ES-I3 (cell line): Measurements from ENCODE around the gene TARDBP.
"Not testable (repeated sequence)": the region's sequence is repeated elsewhere in the genome, so short reads cannot be mapped to it uniquely, and the experiment has no call there.

Experiments used
- H3K36me3 ChIP-seq: 2 replicates; pipeline ENCODE4 v1.6.1; 2013; ENCODE audit warnings: mild to moderate bottlenecking, low read length, control low read depth, moderate library complexity; ENCODE audit not compliant: insufficient read depth
- H3K4me1 ChIP-seq: 2 replicates; pipeline ENCODE4 v1.6.1; 2013; ENCODE audit warnings: mild to moderate bottlenecking, control low read depth, low read length; ENCODE audit not compliant: insufficient read depth
- H3K9ac ChIP-seq: 2 replicates; pipeline ENCODE4 v1.6.1; 2013; ENCODE audit warnings: low read depth, mild to moderate bottlenecking, low read length, moderate library complexity
- H3K9me3 ChIP-seq: 2 replicates; pipeline ENCODE4 v1.6.1; 2013; ENCODE audit warnings: mild to moderate bottlenecking, low read length, moderate library complexity; ENCODE audit not compliant: control insufficient read depth, insufficient read depth

The TARDBP gene

GRCh38 chr1:11042065-11042464 lies 29.6 kb downstream of the TARDBP start:
- Histone ChIP-seq H3K9me3 (no peaks in the 10 kb centered on the region), H3K4me1 (no peaks in the 10 kb centered on the region; the same call in 1 of the 2 replicates), H3K36me3 (no peaks in the 10 kb centered on the region), H3K9ac (no peak overlapping the region)

- Histone ChIP-seq H3K36me3 (no peaks in the 10 kb centered on the region), H3K4me1 (no peaks in the 10 kb centered on the region; the same call in 1 of the 2 replicates), H3K9ac (no peak overlapping the region), H3K9me3 (no peaks in the 10 kb centered on the region)
Measured at GRCh38 chr1:11042995-11043874, 30.8 kb downstream of the TARDBP start.

- H3K9ac ChIP-seq: no peak overlapping the region
- H3K4me1 ChIP-seq: no peaks in the 10 kb centered on the region; the same call in 1 of the 2 replicates
- no peaks in the 10 kb centered on the region for H3K36me3 ChIP-seq
- H3K9me3 ChIP-seq: no peaks in the 10 kb centered on the region
Measured at GRCh38 chr1:11044086-11044848, 31.8 kb downstream of the TARDBP start.

GRCh38 chr1:11044849-11045427 lies 32.5 kb downstream of the TARDBP start:
- Histone ChIP-seq H3K4me1 (no peaks in the 10 kb centered on the region; the same call in 1 of the 2 replicates), H3K9ac (no peak overlapping the region), H3K36me3 (no peaks in the 10 kb centered on the region), H3K9me3 (no peaks in the 10 kb centered on the region)

- H3K36me3 ChIP-seq: no peaks in the 10 kb centered on the region
- no peaks in the 10 kb centered on the region for H3K9me3 ChIP-seq
- H3K9ac ChIP-seq: peak overlapping the region; percentile 35; the same call in 1 of the 2 replicates
- no peaks in the 10 kb centered on the region; the same call in 1 of the 2 replicates for H3K4me1 ChIP-seq
Measured at GRCh38 chr1:11045428-11046269, 33.2 kb downstream of the TARDBP start.

- Histone ChIP-seq H3K4me1 (no peaks in the 10 kb centered on the region; the same call in 1 of the 2 replicates), H3K36me3 (no peaks in the 10 kb centered on the region), H3K9me3 (no peaks in the 10 kb centered on the region), H3K9ac (no peak overlapping the region)
Measured at GRCh38 chr1:11046270-11046566, 33.8 kb downstream of the TARDBP start.

GRCh38 chr1:11046625-11047365 lies 34.3 kb downstream of the TARDBP start, which contains the start of gene MASP2:
MASP2 (minus strand) TSS chr1:11047239; CDS start chr1:11047207, 32 bp downstream.
- no peaks in the 10 kb centered on the region for H3K36me3 ChIP-seq
- H3K9me3 ChIP-seq: no peaks in the 10 kb centered on the region
- peaks cover 1% of the 10 kb centered on the region; the same call in 1 of the 2 replicates for H3K4me1 ChIP-seq
- H3K9ac ChIP-seq: no peak within 1 kb of the TSS

- not testable (repeated sequence) for H3K9me3 ChIP-seq, H3K9ac ChIP-seq, H3K36me3 ChIP-seq
- H3K4me1 ChIP-seq: peaks cover 13% of the 10 kb centered on the region; the same call in 1 of the 2 replicates
Measured at GRCh38 chr1:11051121-11051520, 38.7 kb downstream of the TARDBP start.

GRCh38 chr1:11051781-11052511 lies 39.5 kb downstream of the TARDBP start:
- Histone ChIP-seq H3K9me3 (no peaks in the 10 kb centered on the region), H3K4me1 (peaks cover 13% of the 10 kb centered on the region; the same call in 1 of the 2 replicates), H3K9ac (no peak overlapping the region), H3K36me3 (no peaks in the 10 kb centered on the region)

- Histone ChIP-seq H3K9me3 (no peaks in the 10 kb centered on the region), H3K9ac (no peak overlapping the region), H3K4me1 (peaks cover 13% of the 10 kb centered on the region; the same call in 1 of the 2 replicates), H3K36me3 (no peaks in the 10 kb centered on the region)
Measured at GRCh38 chr1:11052839-11053757, 40.6 kb downstream of the TARDBP start.

- Histone ChIP-seq H3K36me3 (no peaks in the 10 kb centered on the region), H3K4me1 (peaks cover 13% of the 10 kb centered on the region; the same call in 1 of the 2 replicates), H3K9ac (no peak overlapping the region), H3K9me3 (no peaks in the 10 kb centered on the region)
Measured at GRCh38 chr1:11053758-11054137, 41.3 kb downstream of the TARDBP start.

- no peaks in the 10 kb centered on the region for H3K9me3 ChIP-seq
- no peak overlapping the region for H3K9ac ChIP-seq
- no peaks in the 10 kb centered on the region for H3K36me3 ChIP-seq
- H3K4me1 ChIP-seq: peaks cover 13% of the 10 kb centered on the region; the same call in 1 of the 2 replicates
Measured at GRCh38 chr1:11054181-11054580, 41.7 kb downstream of the TARDBP start.
